Fibroblast of lung (primary cell): ENCODE measurements around the gene CCZ1.
"Not testable (repeated sequence)": the region's sequence is repeated elsewhere in the genome, so short reads cannot be mapped to it uniquely, and the experiment has no call there.

Experiments used
- EZH2 ChIP-seq: IDR thresholded peaks from 2 replicates; pipeline ENCODE4 v1.5.1; 2012; ENCODE audit warnings: low read length, control low read depth, mild to moderate bottlenecking; ENCODE audit errors: missing control alignments
- TF ChIP-seq, protein P1 (sequence below), 2 donors: IDR thresholded peaks in 1 of 2; conservative IDR thresholded peaks in 1 of 2; 1 replicate in 1 of 2; 2 replicates in 1 of 2; pipeline ENCODE4 v1.5.1; 2011 to 2012; ENCODE audit warnings: low read length in 2 of 2, control low read depth in 1 of 2, inconsistent platforms in 1 of 2, low read depth in 1 of 2, mild to moderate bottlenecking in 1 of 2

DNA sequence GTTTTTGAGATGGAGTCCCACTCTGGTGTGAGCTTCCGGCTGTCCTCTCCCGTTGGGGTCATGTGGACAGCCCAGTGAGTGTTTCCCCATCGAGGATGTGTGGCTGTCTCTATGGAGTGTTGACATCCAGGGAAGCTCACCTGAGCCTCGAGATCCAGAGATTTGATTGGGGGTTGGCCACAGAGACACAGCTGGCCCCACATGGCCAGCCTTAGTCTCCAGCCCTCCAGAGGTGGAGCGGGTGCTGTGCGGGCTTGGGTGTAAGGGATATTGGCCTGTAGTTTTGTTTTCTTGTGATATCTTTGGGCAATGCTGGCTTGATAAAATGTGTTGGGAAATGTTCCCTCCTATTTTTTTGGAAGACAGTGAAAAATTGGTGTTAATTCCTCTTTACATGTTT lies 18.0 kb downstream of the CCZ1 start:
- not testable (repeated sequence) for TF ChIP-seq EZH2
- TF ChIP-seq, protein P1, sequence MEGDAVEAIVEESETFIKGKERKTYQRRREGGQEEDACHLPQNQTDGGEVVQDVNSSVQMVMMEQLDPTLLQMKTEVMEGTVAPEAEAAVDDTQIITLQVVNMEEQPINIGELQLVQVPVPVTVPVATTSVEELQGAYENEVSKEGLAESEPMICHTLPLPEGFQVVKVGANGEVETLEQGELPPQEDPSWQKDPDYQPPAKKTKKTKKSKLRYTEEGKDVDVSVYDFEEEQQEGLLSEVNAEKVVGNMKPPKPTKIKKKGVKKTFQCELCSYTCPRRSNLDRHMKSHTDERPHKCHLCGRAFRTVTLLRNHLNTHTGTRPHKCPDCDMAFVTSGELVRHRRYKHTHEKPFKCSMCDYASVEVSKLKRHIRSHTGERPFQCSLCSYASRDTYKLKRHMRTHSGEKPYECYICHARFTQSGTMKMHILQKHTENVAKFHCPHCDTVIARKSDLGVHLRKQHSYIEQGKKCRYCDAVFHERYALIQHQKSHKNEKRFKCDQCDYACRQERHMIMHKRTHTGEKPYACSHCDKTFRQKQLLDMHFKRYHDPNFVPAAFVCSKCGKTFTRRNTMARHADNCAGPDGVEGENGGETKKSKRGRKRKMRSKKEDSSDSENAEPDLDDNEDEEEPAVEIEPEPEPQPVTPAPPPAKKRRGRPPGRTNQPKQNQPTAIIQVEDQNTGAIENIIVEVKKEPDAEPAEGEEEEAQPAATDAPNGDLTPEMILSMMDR (conservative IDR thresholded peaks at IDR 0.05 in 1 of 2, IDR thresholded peaks at IDR 0.05 in 1 of 2; ENCODE audit: low read depth in 1 of 2, low read length in 2 of 2), result not testable (repeated sequence)
